HuH-7.5 (cell line): ENCODE data around the gene LELP1.
"Not testable (repeated sequence)": the region's sequence is repeated elsewhere in the genome, so short reads cannot be mapped to it uniquely, and the experiment has no call there.

Source experiments
- DNase-seq: peaks from one replicate; pipeline ENCODE4 v3.0.0; 2011; ENCODE audit warnings: low spot score

Gene LELP1

DNA sequence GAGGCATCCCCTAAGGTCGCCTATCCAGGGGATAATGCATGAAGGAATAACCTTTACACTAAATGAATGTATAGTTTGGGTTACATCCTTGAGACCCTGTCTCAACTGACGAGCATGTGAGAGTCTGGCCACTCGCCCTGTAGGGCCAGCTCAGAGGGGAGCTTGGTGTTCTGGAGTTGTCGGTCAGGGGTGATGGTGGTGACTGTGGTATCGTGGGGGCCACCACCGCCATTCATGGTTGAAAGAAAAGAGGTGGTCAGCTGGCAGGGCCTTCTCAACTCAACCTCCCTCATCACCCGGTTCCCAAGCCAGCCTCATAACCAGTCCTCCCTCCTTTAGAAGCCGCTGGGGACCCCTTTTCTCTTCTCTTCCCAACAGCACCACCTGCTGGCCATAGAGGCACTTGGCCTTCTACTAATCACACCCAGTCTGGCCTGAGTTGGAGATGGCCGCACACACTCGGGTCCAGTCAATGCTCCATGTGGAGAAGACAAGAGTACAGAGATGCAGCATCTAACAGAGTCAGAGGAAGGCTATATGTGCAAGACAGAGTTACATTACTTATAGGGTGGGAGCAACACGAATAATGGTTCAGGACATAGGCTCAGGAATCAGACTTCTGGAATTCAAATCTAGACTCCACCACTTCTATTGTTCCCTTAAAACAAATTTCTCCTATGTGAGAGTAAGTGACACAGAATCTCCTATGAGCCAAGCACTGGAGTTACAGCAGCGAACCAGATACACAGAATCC lies 26.0 kb downstream of the LELP1 start:
- not testable (repeated sequence) for DNase-seq

- no peak for DNase-seq
These were observed 28.1 kb downstream of the LELP1 start for GRCh38 chr1:153231363-153231762.

- no peak for DNase-seq
These were observed 28.6 kb downstream of the LELP1 start for GRCh38 chr1:153231785-153232184.

DNA sequence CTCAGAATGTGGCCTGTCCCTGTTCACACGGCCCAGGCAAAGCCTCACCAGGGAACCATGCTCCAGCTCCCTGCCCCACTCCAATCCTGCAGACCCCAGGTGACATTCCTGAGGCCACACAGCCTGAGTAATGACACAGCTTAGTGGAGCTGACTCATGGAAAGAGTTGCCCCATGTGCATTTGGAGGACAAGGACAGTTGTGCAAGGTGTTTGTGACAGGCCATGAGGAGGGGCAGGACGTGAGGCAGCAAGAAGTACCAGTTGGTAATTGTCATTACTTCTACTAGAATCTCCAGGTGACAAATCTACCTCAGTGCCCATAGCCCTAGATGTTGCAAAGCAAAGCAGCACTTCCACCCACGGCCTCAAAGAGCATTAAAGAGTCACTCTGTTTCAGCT lies 29.3 kb downstream of the LELP1 start:
- no peak for DNase-seq

DNA sequence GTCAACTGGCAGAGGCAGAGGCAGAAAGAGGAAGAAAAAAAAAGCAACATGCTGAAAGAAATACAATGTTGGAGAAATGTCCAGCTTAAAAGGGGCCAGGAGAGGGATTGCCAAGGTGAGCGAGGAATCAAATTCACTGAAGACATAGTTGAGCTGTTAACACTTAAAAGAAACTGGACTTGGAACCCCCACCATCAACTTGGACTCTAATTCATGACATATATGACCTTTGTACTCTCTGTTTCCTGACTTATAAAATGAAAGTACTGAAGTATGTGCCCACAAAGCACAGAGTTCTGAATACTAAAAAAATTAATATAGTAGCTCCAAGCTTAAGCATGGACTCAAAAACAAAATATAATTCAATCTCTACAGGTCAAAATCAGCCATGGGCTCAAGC lies 30.2 kb downstream of the LELP1 start:
- DNase-seq: no peak

DNA sequence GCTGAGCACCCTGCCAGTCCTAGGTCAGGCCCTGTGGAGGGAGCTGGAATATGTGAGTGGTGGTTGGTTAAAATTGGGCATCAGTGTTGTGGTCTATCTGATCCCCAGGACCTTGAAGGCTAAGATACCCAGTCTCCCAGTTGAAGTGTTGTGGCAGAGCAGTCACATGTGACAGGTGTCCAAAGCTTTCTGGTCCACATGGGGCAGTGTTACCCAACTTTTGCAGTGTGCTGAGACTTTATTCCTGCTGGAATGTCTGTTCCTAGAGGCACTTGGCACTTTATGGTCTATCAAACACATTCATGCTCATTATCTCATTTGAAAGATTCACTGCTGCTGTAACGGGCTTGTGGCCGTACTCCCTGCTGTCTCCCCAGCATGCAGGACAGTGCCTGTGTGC lies 35.3 kb downstream of the LELP1 start:
- no peak for DNase-seq

GRCh38 chr1:153242160-153242559 lies 38.9 kb downstream of the LELP1 start:
- DNase-seq: no peak

DNA sequence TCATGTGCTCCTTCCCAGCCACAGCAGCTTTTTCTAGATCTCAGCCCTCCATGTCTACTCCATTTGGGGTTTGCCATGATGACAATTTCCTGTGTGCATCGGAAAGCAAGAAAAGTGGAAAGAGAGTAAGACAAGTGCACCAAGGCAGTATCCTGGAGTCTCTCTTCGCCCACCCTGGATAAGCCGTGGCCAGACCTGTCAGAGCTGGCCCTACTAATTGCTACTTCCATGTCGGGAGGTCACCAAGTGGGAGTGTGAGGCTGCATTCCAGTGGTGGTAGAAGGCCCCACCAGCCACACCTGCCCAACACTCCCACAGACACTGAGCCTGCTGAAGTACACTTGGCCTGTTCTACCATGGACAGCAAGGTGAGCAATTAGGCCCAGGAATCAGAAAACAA lies 42.2 kb downstream of the LELP1 start:
- no peak for DNase-seq

- no peak for DNase-seq
These were observed 42.8 kb downstream of the LELP1 start for GRCh38 chr1:153246018-153246417.

DNA sequence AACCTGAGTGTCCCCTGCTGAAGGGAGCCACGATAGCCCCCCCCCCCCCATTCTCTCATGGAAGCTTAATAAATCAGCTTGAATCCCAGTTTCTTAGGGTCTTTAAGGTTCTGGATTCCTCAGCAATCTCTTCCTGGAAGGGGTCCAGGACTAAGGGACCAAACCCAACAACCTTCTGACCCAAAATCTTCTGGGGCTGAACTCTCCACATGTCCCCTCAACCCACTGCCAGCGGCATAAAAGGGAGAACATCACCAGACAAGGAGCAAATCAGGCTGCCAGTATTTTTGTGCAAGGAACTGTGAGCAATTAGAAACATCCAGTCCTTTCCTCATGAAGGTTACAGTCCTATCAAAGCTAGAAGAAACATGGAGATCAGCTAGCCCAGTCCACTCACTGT lies 43.6 kb downstream of the LELP1 start:
- DNase-seq: no peak

GRCh38 chr1:153248176-153248879 lies 45.1 kb downstream of the LELP1 start:
- no peak for DNase-seq

DNA sequence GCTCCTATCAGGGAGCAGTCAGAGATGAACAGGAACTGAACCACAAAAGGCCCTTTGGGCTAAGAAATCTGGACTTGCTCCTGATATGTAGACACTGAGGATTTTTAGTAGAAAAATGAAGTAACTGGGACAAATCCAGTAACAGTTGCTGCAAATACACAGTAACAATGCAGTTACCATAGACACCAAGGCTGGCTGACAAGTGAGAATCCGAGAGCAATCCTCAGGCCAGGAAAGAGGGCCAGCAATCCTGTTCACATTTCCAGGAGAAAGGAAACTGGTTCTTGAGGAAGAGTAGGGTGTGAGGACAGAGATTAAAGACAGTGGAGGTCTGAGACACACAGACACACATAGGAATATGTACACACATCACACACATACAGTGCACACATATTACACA lies 46.9 kb downstream of the LELP1 start:
- no peak for DNase-seq

DNA sequence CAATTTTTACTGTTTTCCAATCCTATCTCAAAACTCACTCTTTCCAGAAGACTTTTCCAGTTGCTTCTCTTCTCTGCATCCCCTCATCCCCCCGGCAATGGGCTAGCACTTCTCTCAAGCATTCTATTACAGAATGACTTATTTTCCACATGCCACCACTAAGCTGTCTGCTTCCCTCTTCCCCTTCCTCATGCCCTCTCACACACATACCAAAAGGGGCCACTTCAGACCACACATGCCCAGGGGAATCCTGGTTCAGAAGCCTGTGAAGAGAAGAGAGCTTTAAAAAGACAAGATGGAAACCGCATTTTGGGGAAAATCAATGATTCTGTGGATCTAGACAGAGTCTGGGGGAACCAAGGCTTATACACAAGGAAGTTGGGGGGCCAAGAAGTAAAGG lies 47.9 kb downstream of the LELP1 start:
- DNase-seq: no peak

DNA sequence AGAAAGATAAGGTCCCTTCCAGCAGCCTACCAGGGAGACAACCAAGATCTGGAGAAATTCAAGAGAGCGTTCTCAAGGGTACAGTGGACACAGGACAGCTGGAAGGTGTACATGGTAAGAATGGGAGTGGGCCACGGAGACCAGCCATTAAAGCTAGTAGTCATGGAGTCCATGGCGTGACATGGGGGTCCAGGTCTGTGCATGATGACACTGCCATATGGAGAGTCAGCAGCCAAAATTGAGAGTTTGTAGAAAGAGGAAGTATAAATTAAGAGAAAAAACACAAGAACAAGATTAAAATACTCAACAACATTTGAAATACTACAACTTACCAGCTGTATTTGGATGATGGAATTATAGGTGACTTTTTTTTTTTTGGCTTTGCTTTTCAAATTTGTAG lies 48.3 kb downstream of the LELP1 start:
- DNase-seq: no peak

DNA sequence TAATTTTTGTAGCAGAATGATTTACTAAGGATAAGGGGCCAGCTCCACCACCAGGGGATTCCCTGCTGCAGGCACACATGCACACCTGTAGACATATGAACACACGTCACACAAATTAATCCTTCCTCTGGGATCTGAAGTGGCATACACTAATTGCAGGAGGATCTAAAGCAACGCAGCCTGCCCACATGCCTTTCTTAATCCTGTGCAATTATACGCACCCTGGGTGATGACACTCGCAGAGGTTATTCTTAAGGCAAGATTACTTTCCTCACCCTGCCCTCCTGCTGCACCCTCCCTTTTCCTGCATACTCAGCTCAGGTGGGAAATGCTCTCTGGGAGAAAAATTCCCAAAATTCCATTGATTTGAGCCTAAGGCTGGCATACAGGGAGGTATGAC lies 48.8 kb downstream of the LELP1 start:
- no peak for DNase-seq

- DNase-seq: no peak
These were observed 49.8 kb downstream of the LELP1 start for GRCh38 chr1:153253076-153253475.

DNA sequence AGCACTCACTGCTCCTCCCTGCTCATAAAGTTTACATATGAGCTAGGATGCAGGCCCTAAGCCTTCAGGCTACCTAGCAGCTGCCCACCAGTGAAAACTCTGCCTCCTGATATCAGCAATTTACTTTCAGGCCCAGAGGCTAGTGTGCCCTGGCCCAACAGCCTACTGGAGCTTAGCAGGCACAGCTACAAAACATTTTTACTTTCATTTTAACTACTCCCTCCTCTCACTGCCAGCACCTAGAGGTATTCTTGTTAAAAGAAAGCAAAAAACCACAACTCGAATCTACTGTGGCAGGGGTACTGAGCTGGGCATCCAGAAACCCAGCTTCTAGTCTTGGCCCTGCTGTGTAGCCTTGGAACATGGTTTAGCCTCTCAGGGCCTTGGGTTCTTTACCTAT lies 50.5 kb downstream of the LELP1 start:
- no peak for DNase-seq
